GM12875 (cell line): ENCODE data around the gene DACH1.

Source experiments
- H3K4me3 ChIP-seq: one replicate; pipeline ENCODE4 v1.5.1; 2011; ENCODE audit warnings: low read depth, low read length, control low read depth
- TF ChIP-seq, protein P1 (sequence below): IDR thresholded peaks from 2 replicates; pipeline ENCODE4 v1.5.1; 2011; ENCODE audit warnings: low read depth, mild to moderate bottlenecking, control low read depth, inconsistent platforms, low read length, moderate library complexity, borderline replicate concordance; ENCODE audit not compliant: insufficient read depth

Gene DACH1

GRCh38 chr13:71611292-71611691 lies 255.7 kb downstream of the DACH1 start:
- H3K4me3 ChIP-seq, result no peak overlapping the region
- TF ChIP-seq, protein P1, sequence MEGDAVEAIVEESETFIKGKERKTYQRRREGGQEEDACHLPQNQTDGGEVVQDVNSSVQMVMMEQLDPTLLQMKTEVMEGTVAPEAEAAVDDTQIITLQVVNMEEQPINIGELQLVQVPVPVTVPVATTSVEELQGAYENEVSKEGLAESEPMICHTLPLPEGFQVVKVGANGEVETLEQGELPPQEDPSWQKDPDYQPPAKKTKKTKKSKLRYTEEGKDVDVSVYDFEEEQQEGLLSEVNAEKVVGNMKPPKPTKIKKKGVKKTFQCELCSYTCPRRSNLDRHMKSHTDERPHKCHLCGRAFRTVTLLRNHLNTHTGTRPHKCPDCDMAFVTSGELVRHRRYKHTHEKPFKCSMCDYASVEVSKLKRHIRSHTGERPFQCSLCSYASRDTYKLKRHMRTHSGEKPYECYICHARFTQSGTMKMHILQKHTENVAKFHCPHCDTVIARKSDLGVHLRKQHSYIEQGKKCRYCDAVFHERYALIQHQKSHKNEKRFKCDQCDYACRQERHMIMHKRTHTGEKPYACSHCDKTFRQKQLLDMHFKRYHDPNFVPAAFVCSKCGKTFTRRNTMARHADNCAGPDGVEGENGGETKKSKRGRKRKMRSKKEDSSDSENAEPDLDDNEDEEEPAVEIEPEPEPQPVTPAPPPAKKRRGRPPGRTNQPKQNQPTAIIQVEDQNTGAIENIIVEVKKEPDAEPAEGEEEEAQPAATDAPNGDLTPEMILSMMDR, result no peak

GRCh38 chr13:71610876-71611275 lies 256.1 kb downstream of the DACH1 start:
- TF ChIP-seq, protein P1, result no peak
- no peak overlapping the region for H3K4me3 ChIP-seq

DNA sequence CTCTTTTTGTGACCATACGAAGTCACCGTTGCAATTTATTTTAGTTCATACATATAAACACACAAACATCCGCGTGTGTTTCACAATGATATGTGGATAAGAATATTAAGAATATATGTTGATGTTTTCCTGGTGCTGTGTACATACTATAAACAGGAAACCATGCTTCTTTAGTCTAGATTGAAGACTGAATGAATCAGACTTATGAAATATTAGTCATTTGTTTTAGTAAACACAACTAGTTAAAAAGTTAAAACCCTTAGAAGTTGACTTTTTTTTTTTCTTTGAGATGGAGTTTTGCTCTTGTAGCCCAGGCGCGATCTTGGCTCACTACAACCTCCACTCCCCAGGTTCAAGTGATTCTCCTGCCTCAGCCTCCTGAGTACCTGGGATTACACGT lies 257.7 kb downstream of the DACH1 start:
- no peak overlapping the region for H3K4me3 ChIP-seq
- TF ChIP-seq, protein P1, result no peak

DNA sequence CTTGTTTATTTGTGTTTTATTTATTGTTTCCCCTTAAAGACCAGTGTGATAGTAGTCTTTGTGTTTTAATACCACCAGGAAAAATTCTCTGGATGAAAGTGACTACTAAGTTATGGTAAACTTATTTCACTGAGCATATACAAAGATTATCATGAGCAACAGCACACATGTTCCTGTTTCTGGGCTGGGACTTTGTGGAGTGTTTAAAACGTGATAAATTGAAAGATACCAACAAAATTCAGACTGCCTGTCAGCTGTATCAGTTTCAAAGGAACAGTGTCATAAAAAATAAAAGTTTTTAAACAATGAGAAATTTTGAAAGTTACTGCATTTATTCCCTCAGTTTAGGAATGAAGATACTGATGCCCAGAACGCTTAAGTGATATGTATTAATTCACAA lies 259.4 kb downstream of the DACH1 start:
- TF ChIP-seq, protein P1, result no peak
- no peak overlapping the region for H3K4me3 ChIP-seq

DNA sequence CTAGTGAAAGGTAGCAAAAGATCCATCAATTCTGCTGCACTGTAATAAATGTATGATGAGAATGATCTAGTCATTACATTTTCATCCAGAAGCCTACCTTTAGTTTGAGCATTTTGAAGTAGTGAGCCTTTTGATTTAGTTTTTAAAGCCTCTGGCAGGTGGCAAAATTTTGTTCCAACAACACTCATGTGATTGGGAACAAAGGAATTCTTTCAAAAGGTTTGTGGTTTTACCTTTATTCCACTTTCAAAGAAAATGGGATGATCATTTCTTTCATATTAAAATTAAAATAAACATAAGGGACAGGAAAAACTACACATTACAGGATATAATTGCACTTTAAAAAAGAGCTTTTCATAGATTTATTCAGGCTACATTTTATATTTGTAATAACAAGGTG lies 260.2 kb downstream of the DACH1 start:
- H3K4me3 ChIP-seq, result no peak overlapping the region
- TF ChIP-seq, protein P1, result no peak

- TF ChIP-seq, protein P1, result no peak
Measured at GRCh38 chr13:71605744-71606143, 261.3 kb downstream of the DACH1 start.

GRCh38 chr13:71603255-71603654 lies 263.7 kb downstream of the DACH1 start:
- TF ChIP-seq, protein P1, result no peak
- no peak overlapping the region for H3K4me3 ChIP-seq

More at GRCh38 chr13:71605744-71606143, 261.3 kb downstream of the DACH1 start:
- no peak overlapping the region for H3K4me3 ChIP-seq
